Ovary (tissue), 9 donors: ENCODE results near the gene HMOX1. TPM values are rescaled to one million over a fixed set of nuclear protein-coding genes. Genes with fewer than 3 reads are reported as not detected.

Source experiments
- DNase-seq, 5 donors: peaks; one replicate each; pipeline ENCODE4 v3.0.0-alpha.2; 2019 to 2020
- H3K27ac ChIP-seq, 2 donors: fragments of 200-600 bp; one replicate each; pipeline versions ENCODE4 v1.5.1 to v1.8.0; 2019 to 2022
- H3K27me3 ChIP-seq: fragments of 200-600 bp; one replicate; pipeline ENCODE4 v1.8.0; 2022
- H3K36me3 ChIP-seq: fragments of 200-600 bp; sonication (generic); one replicate; pipeline ENCODE4 v1.5.1; 2019
- H3K4me1 ChIP-seq: one replicate; pipeline ENCODE4 v1.8.1; 2013; ENCODE audit warnings: mild to moderate bottlenecking, moderate library complexity; ENCODE audit not compliant: insufficient read depth
- H3K4me3 ChIP-seq: fragments of 200-600 bp; sonication (generic); one replicate; pipeline ENCODE4 v1.5.1; 2017
- H3K9me3 ChIP-seq, 2 donors: fragments of 200-600 bp in 1 of 2; sonication (generic) in 1 of 2; one replicate each; pipeline versions ENCODE4 v1.5.1 to v1.8.1; 2013 to 2019; ENCODE audit warnings: mild to moderate bottlenecking in 1 of 2, moderate library complexity in 1 of 2
- EP300 ChIP-seq: sonication (generic); formaldehyde crosslinking; IDR thresholded peaks from one replicate; pipeline ENCODE4 v1.6.1; 2017; ENCODE audit warnings: antibody characterized with exemption
- POLR2A ChIP-seq: fragments of 450-650 bp; IDR thresholded peaks from one replicate; pipeline ENCODE4 v1.6.1; 2017; ENCODE audit warnings: antibody characterized with exemption, mild to moderate bottlenecking, moderate library complexity
- WGBS, 3 donors: extraction: QIAGEN DNeasy Blood & Tissue Kit in 1 of 3; methylation state at CpG; one replicate each; pipeline versions ENCODE4 v1.1.5 to v1.1.7; 2013 to 2017; 5-methylcytosine and 5-hydroxymethylcytosine counted together
- intact Hi-C, 4 donors: fragments of 100-400 bp; cut with DNase I; formaldehyde crosslinking; loops; one replicate each; pipeline versions ENCODE4 v1.11.0 to v1.15.1; 2022 to 2023
- polyA plus RNA-seq, 2 donors: library from polyadenylated mRNA; stranded (reverse); fragments of 200-250 nt in 1 of 2; fragments of 350-450 nt in 1 of 2; fragmentation: Illumina TruSeq in 1 of 2; extraction: RNeasy Lipid Tissue Mini Kit (QIAGEN cat#74804) in 1 of 2; gene quantifications; one replicate each; pipeline ENCODE4 v1.2.3, GENCODE V29; 2013 to 2014
- total RNA-seq, 7 donors: library from RNA; depleted of rRNA in 2 of 7; stranded (reverse); fragments of >200 nt in 2 of 7; fragmentation: NEBNext Ultra II Directional in 3 of 7; extraction: Animal tissue kit (Norgen Biotek cat#: 25700) in 3 of 7; gene quantifications; one replicate each; pipeline versions ENCODE4 v1.1.0 to v1.2.4, GENCODE V29; 2016 to 2023
- TF ChIP-seq, protein P1 (sequence below), 3 donors: fragments of 450-650 bp in 2 of 3; fragments of 200-600 bp in 1 of 3; IDR thresholded peaks; one replicate each; pipeline versions ENCODE4 v1.5.1 to v1.8.0; 2016 to 2022; ENCODE audit warnings: antibody characterized with exemption in 3 of 3, mild to moderate bottlenecking in 1 of 3
- donor health status: DM: no; HTN: no; CAD: no; lungs with moderate emphysema.
- donor health status: DM: no; HTN: no; CAD: no.
- donor health status: Bipolar disorder and iron deficiency.
- donor health status: DM: yes; HTN: yes; CAD: no.
- donor health status: DM: no; HTN: no; CAD: no.
- donor health status: DM: yes; HTN: yes; CAD: no.

The HMOX1 gene
- total and polyA plus RNA-seq, 9 donors, result 45.0 to 243 (median 71.4) TPM

DNA sequence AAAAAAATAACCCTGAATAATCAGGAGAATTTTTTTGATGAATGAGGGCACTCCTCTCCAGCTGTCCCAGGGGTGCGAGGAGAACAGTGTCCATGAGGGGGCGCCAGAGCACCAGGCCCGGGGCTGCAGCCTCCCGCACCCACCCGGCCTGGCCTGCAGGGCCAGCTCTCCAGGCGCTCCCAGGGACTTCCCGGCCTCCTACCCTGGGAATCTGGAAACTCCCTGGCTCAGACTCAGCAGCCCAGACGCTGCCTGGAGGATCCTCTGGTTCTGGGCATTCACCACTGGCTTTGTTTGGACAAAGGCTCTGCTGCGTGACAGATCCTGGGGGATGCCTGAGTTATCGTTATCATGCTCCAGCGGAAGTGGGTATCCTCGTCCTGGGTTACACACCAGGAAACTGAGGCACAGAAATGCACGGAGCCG lies 50.0 kb downstream of the HMOX1 start:
- Histone ChIP-seq H3K27me3 (no peaks in the 10 kb centered on the region), H3K36me3 (no peaks in the 10 kb centered on the region), H3K27ac (peak overlapping the region in 1 of 2 donors; percentile 33), H3K4me1 (no peaks in the 10 kb centered on the region), H3K9me3 (no peaks in the 10 kb centered on the region), H3K4me3 (no peak overlapping the region)
- intact Hi-C loops, result loop anchor here (2.0 to 10.0 kb wide), 6 partner anchors 151 to 694 kb away; partner anchors contain the start of gene MB (in 1 of the 4)
- TF ChIP-seq, protein P1, sequence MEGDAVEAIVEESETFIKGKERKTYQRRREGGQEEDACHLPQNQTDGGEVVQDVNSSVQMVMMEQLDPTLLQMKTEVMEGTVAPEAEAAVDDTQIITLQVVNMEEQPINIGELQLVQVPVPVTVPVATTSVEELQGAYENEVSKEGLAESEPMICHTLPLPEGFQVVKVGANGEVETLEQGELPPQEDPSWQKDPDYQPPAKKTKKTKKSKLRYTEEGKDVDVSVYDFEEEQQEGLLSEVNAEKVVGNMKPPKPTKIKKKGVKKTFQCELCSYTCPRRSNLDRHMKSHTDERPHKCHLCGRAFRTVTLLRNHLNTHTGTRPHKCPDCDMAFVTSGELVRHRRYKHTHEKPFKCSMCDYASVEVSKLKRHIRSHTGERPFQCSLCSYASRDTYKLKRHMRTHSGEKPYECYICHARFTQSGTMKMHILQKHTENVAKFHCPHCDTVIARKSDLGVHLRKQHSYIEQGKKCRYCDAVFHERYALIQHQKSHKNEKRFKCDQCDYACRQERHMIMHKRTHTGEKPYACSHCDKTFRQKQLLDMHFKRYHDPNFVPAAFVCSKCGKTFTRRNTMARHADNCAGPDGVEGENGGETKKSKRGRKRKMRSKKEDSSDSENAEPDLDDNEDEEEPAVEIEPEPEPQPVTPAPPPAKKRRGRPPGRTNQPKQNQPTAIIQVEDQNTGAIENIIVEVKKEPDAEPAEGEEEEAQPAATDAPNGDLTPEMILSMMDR (IDR thresholded peaks at IDR 0.05), result peak; percentile 98
- TF ChIP-seq EP300 (no peak), POLR2A (no peak)
- DNase-seq, result peak; percentile 89 to 95 (median 94)
- 3 to 4% (median 4%) methylated on average over 14 of the region's 14 CpGs for WGBS, 3 donors

DNA sequence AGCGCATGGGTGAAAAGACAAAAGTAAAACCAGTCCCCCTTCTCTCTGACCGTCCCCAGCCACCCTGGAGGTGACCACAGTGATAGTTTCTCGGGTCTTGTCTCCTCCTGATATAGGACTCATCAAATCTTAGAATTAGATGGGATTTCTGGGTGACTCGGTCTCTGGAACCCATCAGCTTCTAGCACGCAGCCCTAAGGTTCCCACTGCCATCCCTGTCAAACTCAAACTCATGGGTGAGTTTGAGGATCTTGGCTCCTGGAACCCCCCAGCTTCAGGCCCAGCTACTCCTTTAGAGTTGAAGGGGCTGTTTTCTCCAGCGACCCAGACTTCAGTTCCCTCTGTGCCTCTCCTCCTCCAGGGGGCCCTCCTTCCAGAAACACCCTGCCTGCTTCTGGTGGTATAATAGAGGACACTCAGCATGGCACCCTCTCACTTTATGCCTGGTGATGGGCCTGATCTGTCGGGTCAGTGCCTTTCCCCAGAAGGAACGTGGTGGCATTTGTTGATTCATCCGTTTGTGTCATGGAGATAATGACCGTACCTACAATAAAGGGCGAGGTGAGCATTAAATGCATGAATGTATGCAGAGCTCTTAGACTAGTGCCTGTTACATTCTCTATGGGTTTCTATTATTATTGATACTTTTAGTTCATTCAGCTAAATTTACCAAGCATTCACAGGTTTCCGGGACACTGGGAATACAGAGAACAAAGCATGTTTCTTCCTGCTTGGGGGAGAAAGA lies 50.8 kb downstream of the HMOX1 start:
- WGBS, 3 donors, result 84 to 95% (median 90%) methylated on average over 12 of the region's 12 CpGs
- no peak for DNase-seq
- no peaks in the 10 kb centered on the region for H3K36me3 ChIP-seq
- intact Hi-C loops, result loop anchor here (2.0 to 10.0 kb wide), 6 partner anchors 151 to 693 kb away; partner anchors contain the start of gene MB (in 1 of the 4)
- H3K4me3 ChIP-seq, result no peak overlapping the region
- H3K9me3 ChIP-seq, result no peaks in the 10 kb centered on the region
- no peaks in the 10 kb centered on the region for H3K4me1 ChIP-seq
- TF ChIP-seq EP300, result no peak
- TF ChIP-seq POLR2A, result no peak
- TF ChIP-seq, protein P1 (IDR thresholded peaks at IDR 0.05), result no peak
- no peaks in the 10 kb centered on the region for H3K27me3 ChIP-seq
- peak overlapping the region in 1 of 2 donors; percentile 33 for H3K27ac ChIP-seq

DNA sequence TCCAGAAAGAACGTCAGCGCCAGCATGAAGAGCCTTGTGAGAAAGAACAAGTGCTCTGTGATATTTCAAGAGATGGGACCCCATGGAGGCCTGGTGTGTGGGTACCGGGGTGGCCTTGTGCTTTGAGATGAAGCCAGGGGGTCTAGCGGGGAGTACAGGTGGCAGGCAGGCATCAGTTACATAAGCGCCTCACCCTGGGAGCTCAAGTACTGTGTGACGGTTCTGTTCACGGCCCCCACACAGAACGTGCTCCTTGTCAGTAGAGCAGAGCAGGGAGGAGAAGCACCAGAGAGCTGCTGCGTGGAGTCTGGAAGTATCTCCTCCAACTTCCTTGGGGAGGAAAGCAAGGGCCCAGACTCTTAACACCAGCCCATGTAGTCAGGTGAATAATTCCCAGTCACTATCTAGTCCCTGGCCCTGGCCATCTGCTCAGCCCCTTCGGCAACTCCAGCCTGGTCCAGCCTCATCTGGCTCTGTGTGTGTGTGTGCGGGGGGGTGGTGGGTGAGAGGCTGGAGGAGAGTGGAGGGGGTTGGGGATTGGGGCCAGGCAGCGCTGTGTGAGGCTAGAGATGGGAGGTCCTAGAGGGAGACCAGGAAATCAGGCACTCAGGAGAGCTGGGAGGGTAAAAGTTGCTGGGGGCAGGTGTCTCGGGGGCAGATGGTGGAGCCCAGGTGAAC lies 51.5 kb downstream of the HMOX1 start:
- Histone ChIP-seq H3K27ac (no peak overlapping the region), H3K27me3 (no peaks in the 10 kb centered on the region), H3K4me3 (no peak overlapping the region), H3K9me3 (no peaks in the 10 kb centered on the region), H3K36me3 (no peaks in the 10 kb centered on the region), H3K4me1 (no peaks in the 10 kb centered on the region)
- 92 to 94% (median 94%) methylated on average over 13 of the region's 13 CpGs for WGBS, 3 donors
- DNase-seq, result no peak
- no peak for TF ChIP-seq EP300
- no peak for TF ChIP-seq POLR2A
- TF ChIP-seq, protein P1 (IDR thresholded peaks at IDR 0.05), result no peak
- intact Hi-C loops, result loop anchor here in 3 of 4 donors (5.0 to 10.0 kb wide), 4 partner anchors 150 to 692 kb away; partner anchors contain the start of gene MB (in 1 of the 3)

DNA sequence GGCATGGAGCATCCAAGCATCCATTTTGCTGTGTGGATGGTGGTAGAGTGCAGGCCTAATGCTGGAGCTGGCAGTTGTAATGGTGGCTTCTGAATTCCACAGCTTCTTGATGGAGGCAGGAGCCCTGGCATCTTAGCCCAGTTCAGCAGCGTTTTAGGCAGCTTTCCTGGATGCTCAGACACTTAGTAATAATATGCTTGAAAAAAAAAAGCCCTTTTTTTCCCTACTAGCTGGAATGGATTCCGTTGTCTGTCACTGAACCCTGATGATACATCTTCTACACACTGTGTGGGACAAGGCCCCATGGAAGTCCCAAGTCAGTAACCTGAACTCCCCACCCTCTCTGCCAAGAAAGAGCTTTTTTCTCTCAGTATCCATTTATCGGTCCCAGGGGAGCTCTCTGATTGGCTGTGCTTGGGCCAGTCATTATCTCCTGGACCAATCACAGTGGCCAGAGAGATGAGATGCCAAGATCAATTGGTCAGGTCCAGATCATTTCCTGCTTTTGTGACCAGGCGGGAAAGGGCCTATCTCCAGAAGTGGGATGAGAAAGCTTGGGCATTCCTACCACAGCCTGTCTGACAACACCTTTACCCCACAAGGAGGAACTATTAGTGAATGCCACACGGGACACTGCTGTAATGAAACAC lies 53.3 kb downstream of the HMOX1 start:
- intact Hi-C loops, result loop anchor here in 3 of 4 donors (5.0 to 10.0 kb wide), 4 partner anchors 148 to 691 kb away; partner anchors contain the start of gene MB (in 1 of the 3)
- H3K27ac ChIP-seq, result no peak overlapping the region

More for the DNA sequence above, 53.3 kb downstream of the HMOX1 start:
- H3K36me3 ChIP-seq, result no peaks in the 10 kb centered on the region
- no peaks in the 10 kb centered on the region for H3K4me1 ChIP-seq
- TF ChIP-seq EP300, result no peak
- TF ChIP-seq, protein P1 (IDR thresholded peaks at IDR 0.05), result no peak
- no peak for TF ChIP-seq POLR2A
- DNase-seq, result no peak
- no peaks in the 10 kb centered on the region for H3K9me3 ChIP-seq
- H3K4me3 ChIP-seq, result no peak overlapping the region
- H3K27me3 ChIP-seq, result no peaks in the 10 kb centered on the region
- 92 to 99% (median 97%) methylated on average over 5 of the region's 5 CpGs for WGBS, 3 donors
